ENCODE results near the gene AUTS2. TPM values are rescaled to one million over a fixed set of nuclear protein-coding genes. Genes with fewer than 3 reads are reported as not detected.

AUTS2 gene
- total and polyA plus RNA-seq, 11 donors = 3.4 to 14.0 (median 7.3) TPM

DNA sequence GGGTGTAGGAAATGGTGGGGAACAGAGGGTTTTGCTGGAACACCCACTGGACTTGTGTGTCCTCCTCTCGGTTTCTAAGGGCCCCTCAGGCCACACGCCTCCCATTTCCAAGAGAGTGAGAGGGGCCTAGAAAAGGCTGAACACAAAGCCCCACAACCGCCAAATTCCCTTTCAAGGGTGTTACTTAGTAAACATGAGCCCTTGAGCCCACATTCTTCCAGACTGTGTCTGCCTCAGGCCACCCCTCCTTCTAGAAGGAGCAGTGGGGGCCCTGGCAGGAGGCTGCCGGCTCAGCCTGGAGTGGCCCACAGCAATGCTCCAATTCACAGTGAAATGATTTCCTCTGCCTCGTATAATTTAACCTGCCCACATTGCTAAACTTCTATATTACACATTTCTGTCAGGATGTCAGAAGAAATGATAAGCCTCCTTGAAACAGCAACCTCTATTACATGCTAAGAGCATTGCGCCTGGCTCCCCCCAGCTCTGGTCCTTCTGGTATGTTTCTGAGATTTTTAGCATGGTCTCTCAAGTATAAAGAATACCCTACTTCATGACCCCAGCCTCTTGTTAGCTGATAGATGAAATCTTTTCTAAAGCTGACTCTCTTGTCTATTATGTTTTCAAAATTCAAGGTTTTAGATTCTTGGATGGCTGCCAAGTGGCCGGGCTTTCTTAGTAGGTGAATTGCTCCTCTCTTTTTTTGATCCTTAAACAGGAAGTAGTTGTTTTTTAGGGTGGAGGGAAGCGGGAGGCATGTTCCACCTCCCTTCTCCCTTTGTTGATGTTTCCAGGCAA is 859.8 kb downstream of the AUTS2 start:
- Histone ChIP-seq H3K4me1 (peaks cover 0 to 17% (median 6%) of the 10 kb centered on the region in 12 donors), H3K9me3 (peaks cover 0 to 5% (median 0%) of the 10 kb centered on the region in 12 donors), H3K36me3 (no peaks in the 10 kb centered on the region), H3K4me3 (no peak overlapping the region), H3K27me3 (no peaks in the 10 kb centered on the region), H3K27ac (no peak overlapping the region)
- no peak for TF ChIP-seq POLR2A (IDR thresholded peaks at IDR 0.05)
- TF ChIP-seq, protein P1, sequence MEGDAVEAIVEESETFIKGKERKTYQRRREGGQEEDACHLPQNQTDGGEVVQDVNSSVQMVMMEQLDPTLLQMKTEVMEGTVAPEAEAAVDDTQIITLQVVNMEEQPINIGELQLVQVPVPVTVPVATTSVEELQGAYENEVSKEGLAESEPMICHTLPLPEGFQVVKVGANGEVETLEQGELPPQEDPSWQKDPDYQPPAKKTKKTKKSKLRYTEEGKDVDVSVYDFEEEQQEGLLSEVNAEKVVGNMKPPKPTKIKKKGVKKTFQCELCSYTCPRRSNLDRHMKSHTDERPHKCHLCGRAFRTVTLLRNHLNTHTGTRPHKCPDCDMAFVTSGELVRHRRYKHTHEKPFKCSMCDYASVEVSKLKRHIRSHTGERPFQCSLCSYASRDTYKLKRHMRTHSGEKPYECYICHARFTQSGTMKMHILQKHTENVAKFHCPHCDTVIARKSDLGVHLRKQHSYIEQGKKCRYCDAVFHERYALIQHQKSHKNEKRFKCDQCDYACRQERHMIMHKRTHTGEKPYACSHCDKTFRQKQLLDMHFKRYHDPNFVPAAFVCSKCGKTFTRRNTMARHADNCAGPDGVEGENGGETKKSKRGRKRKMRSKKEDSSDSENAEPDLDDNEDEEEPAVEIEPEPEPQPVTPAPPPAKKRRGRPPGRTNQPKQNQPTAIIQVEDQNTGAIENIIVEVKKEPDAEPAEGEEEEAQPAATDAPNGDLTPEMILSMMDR (IDR thresholded peaks at IDR 0.05) = no peak
- ATAC-seq (peak in 1 of 4 donors; percentile 18), DNase-seq (peak in 1 of 5 donors; percentile 8)
- WGBS, 4 donors = 66 to 72% (median 70%) methylated on average over 8 of the region's 8 CpGs
- intact Hi-C loops (cut with DNase I) = no loop called here

DNA sequence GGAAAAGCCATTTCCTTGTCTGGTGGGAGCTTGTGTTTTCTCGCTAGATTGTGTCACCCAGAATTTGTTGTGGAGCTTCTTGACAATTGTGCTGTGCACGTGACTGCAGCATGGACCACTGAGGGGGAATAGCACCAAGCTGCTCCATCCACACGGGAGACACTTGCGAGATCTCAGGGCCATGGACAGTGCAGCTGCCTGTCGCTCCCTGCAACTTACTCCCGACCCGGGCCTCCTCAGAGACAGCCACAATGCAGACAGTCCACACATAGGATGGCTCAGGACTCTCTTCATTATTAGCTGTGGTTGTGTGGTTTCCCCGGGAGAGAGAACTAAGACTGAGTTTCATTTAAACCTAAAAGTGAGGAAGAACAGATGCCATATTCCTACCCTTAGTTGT is 860.5 kb downstream of the AUTS2 start:
- Histone ChIP-seq H3K4me1 (peaks cover 0 to 17% (median 6%) of the 10 kb centered on the region in 12 donors), H3K9me3 (no peaks in the 10 kb centered on the region), H3K27me3 (no peaks in the 10 kb centered on the region), H3K27ac (no peak overlapping the region), H3K36me3 (no peaks in the 10 kb centered on the region), H3K4me3 (no peak overlapping the region)
- TF ChIP-seq POLR2A (IDR thresholded peaks at IDR 0.05) = no peak
- TF ChIP-seq, protein P1 (IDR thresholded peaks at IDR 0.05) = no peak
- no peak for DNase-seq
- no peak for ATAC-seq
- intact Hi-C loops (cut with DNase I) = no loop called here
- WGBS, 4 donors = 55 to 70% (median 63%) methylated on average over 8 of the region's 8 CpGs

GRCh38 chr7:70459546-70459945 is 861.3 kb downstream of the AUTS2 start:
- TF ChIP-seq, protein P1 (IDR thresholded peaks at IDR 0.05) = no peak
- no peak for TF ChIP-seq POLR2A (IDR thresholded peaks at IDR 0.05)
- Histone ChIP-seq H3K36me3 (no peaks in the 10 kb centered on the region), H3K27me3 (no peaks in the 10 kb centered on the region), H3K27ac (no peak overlapping the region), H3K4me3 (no peak overlapping the region), H3K9me3 (no peaks in the 10 kb centered on the region), H3K4me1 (peaks cover 0 to 17% (median 6%) of the 10 kb centered on the region in 12 donors)
- 91 to 100% (median 96%) methylated on average over 1 of the region's 1 CpG for WGBS, 4 donors
- DNase-seq (no peak), ATAC-seq (no peak)
- intact Hi-C loops (cut with DNase I) = no loop called here

DNA sequence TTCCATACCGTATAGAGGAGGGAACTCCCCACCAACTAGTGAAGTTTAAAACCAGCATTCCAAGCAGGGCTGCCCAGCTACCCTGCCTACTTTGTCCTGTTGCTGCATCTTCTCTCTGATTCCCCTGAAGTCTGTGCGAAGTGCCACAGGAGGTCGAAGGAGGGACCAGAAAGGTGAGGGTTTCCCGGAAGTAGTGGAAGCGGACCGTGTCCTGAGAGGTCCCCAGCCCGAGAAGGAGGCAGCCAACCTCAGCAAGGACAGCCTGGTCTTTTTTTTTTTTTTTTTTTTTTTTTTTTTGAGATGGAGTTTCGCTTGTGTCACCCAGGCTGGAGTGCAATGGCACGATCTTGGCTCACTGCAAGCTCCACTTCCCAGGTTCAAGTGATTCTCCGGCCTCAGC is 861.8 kb downstream of the AUTS2 start:
- no peaks in the 10 kb centered on the region for H3K36me3 ChIP-seq
- no peak overlapping the region for H3K4me3 ChIP-seq
- H3K27ac ChIP-seq = no peak overlapping the region
- ATAC-seq = no peak
- DNase-seq = no peak
- H3K27me3 ChIP-seq = no peaks in the 10 kb centered on the region
- H3K4me1 ChIP-seq = peaks cover 0 to 17% (median 6%) of the 10 kb centered on the region in 12 donors
- no peak for TF ChIP-seq POLR2A (IDR thresholded peaks at IDR 0.05)
- TF ChIP-seq, protein P1 (IDR thresholded peaks at IDR 0.05) = no peak
- intact Hi-C loops (cut with DNase I) = no loop called here
- WGBS, 4 donors = 97 to 98% (median 97%) methylated on average over 10 of the region's 10 CpGs
- H3K9me3 ChIP-seq = no peaks in the 10 kb centered on the region
